Epithelial cell of proximal tubule (primary cell): Measurements from ENCODE around the gene DPH3. TPM values are rescaled to one million over a fixed set of nuclear protein-coding genes. Genes with fewer than 3 reads are reported as not detected.

Source experiments
- total RNA-seq: library from RNA; depleted of rRNA; stranded (reverse); fragments of >200 nt; gene quantifications from 2 replicates; pipeline ENCODE4 v1.2.3, GENCODE V29; 2015

The DPH3 gene
- total RNA-seq, 1 donor from 2014 or later = 12.6 TPM

Other genes starting within 250 kb of the DPH3 start
- gene GALNT15, start 90.3 kb downstream of the DPH3 start, total RNA-seq = not detected in 2 replicates
- gene OXNAD1, start 269 bp upstream of the DPH3 start, total RNA-seq = 6.1 and 14.2 TPM in 2 replicates
- gene RFTN1, start 248.8 kb upstream of the DPH3 start, total RNA-seq = 34.7 and 50.7 TPM in 2 replicates